GM23248 (cell line): Measurements from ENCODE around the gene SOX13. TPM values are rescaled to one million over a fixed set of nuclear protein-coding genes. Genes with fewer than 3 reads are reported as not detected.

Experiments
- DNase-seq: peaks from one replicate; pipeline ENCODE4 v3.0.0-alpha.2; 2015
- H2AFZ ChIP-seq: fragments of 200-600 bp; sonication (generic); 2 replicates; pipeline ENCODE4 v1.6.1; 2016; ENCODE audit warnings: antibody characterized with exemption
- H3F3A ChIP-seq: fragments of 200-600 bp; sonication (generic); 2 replicates; pipeline ENCODE4 v1.6.1; 2016; ENCODE audit warnings: mild to moderate bottlenecking, antibody characterized with exemption, mixed run types; ENCODE audit not compliant: insufficient read depth
- H3K27ac ChIP-seq: fragments of 200-600 bp; sonication (generic); 2 replicates; pipeline ENCODE4 v1.5.1; 2016; ENCODE audit warnings: mild to moderate bottlenecking
- H3K27me3 ChIP-seq: fragments of 200-600 bp; sonication (generic); replicated peaks from 2 replicates; pipeline ENCODE4 v1.6.1; 2016; ENCODE audit warnings: mild to moderate bottlenecking; ENCODE audit not compliant: insufficient read depth
- H3K36me3 ChIP-seq: fragments of 200-600 bp; sonication (generic); 2 replicates; pipeline ENCODE4 v1.6.1; 2016; ENCODE audit warnings: low read depth, mild to moderate bottlenecking
- H3K4me1 ChIP-seq: fragments of 200-600 bp; sonication (generic); 2 replicates; pipeline ENCODE4 v1.6.1; 2016; ENCODE audit warnings: mild to moderate bottlenecking; ENCODE audit not compliant: insufficient read depth
- H3K4me2 ChIP-seq: fragments of 200-600 bp; sonication (generic); one replicate; pipeline ENCODE4 v1.6.1; 2016; ENCODE audit warnings: mild to moderate bottlenecking; ENCODE audit not compliant: unreplicated experiment
- H3K4me3 ChIP-seq: fragments of 200-600 bp; sonication (generic); 2 replicates; pipeline ENCODE4 v1.5.1; 2016; ENCODE audit warnings: mild to moderate bottlenecking
- H3K79me2 ChIP-seq: fragments of 200-600 bp; sonication (generic); 2 replicates; pipeline ENCODE4 v1.6.1; 2016; ENCODE audit warnings: mild to moderate bottlenecking; ENCODE audit not compliant: insufficient read depth
- H3K9ac ChIP-seq: fragments of 200-600 bp; sonication (generic); 2 replicates; pipeline ENCODE4 v1.6.1; 2016; ENCODE audit warnings: mild to moderate bottlenecking
- H3K9me2 ChIP-seq: fragments of 200-600 bp; sonication (generic); 2 replicates; pipeline ENCODE4 v1.6.1; 2016; ENCODE audit warnings: mixed run types, mild to moderate bottlenecking, moderate library complexity; ENCODE audit not compliant: insufficient read depth
- H3K9me3 ChIP-seq: fragments of 200-600 bp; sonication (generic); one replicate; pipeline ENCODE4 v1.6.1; 2017; ENCODE audit warnings: low read depth
- H4K20me1 ChIP-seq: fragments of 200-600 bp; sonication (generic); 2 replicates; pipeline ENCODE4 v1.6.0; 2016; ENCODE audit not compliant: insufficient read depth
- EZH2 ChIP-seq: fragments of 200-600 bp; sonication (generic); IDR thresholded peaks from 2 replicates; pipeline ENCODE4 v1.6.1; 2018; ENCODE audit warnings: antibody characterized with exemption, mild to moderate bottlenecking; ENCODE audit not compliant: insufficient read depth, poor library complexity, severe bottlenecking
- EZH2phosphoT487 ChIP-seq: fragments of 200-600 bp; sonication (generic); IDR thresholded peaks from 2 replicates; pipeline ENCODE4 v1.6.1; 2018; ENCODE audit warnings: antibody characterized with exemption, moderate library complexity, mild to moderate bottlenecking, low read depth; ENCODE audit not compliant: insufficient read depth
- WGBS, 2 experiments: methylation state at CpG; one replicate each; pipeline ENCODE4 v1.1.6; 2015 to 2017; ENCODE audit warnings: low lambda C conversion rate in 2 of 2, low coverage in 1 of 2; ENCODE audit errors: missing lambda C conversion rate in 2 of 2; 5-methylcytosine and 5-hydroxymethylcytosine counted together
- in situ Hi-C: fragments of 300-500 bp; cut with MboI; formaldehyde crosslinking; loops from 2 replicates; pipeline ENCODE4 v1.15.0; 2020
- polyA plus RNA-seq: library from polyadenylated mRNA; unstranded; fragments of >200 nt; fragmentation: Nextera tagmentation; extraction: Ambion mirVana; gene quantifications from 2 replicates; pipeline ENCODE4 v1.2.1, GENCODE V29; 2016
- total RNA-seq: library from RNA; depleted of rRNA; stranded (reverse); fragments of >200 nt; shearing (Covaris generic); gene quantifications from 2 replicates; pipeline ENCODE4 v1.2.3, GENCODE V29; 2014

Gene SOX13
- total and polyA plus RNA-seq, 2 experiments from 2014 or later = 3.0 to 5.5 TPM

GRCh38 chr1:204105131-204105515, 32.2 kb downstream of the SOX13 start:
- Histone ChIP-seq H4K20me1 (no peaks in the 10 kb centered on the region), H3K4me1 (peaks cover 23% of the 10 kb centered on the region), H3K27ac (no peak overlapping the region), H3K9me3 (no peaks in the 10 kb centered on the region), H3F3A (peaks cover 7% of the 10 kb centered on the region; the same call in 1 of the 2 replicates), H3K79me2 (peaks cover 69% of the 10 kb centered on the region), H3K4me3 (no peak overlapping the region), H3K4me2 (peak overlapping the region; percentile 20), H2AFZ (no peak overlapping the region), H3K36me3 (no peaks in the 10 kb centered on the region), H3K27me3 (no peaks in the 10 kb centered on the region), H3K9me2 (no peaks in the 10 kb centered on the region), H3K9ac (no peak overlapping the region)
- in situ Hi-C loops = no loop called here
- TF ChIP-seq EZH2phosphoT487 = no peak
- TF ChIP-seq EZH2 = no peak
- WGBS, 2 experiments = 96 to 100% methylated on average over 6 of the region's 6 CpGs
- DNase-seq = no peak

- H3K4me3 ChIP-seq = no peak overlapping the region
- H3K4me1 ChIP-seq = peaks cover 23% of the 10 kb centered on the region
- H3K79me2 ChIP-seq = peaks cover 61% of the 10 kb centered on the region
- H3K27me3 ChIP-seq = no peaks in the 10 kb centered on the region
- H3K36me3 ChIP-seq = no peaks in the 10 kb centered on the region
- no peak for DNase-seq
- H3K4me2 ChIP-seq = no peak overlapping the region
- in situ Hi-C loops = no loop called here
- peaks cover 7% of the 10 kb centered on the region; the same call in 1 of the 2 replicates for H3F3A ChIP-seq
- no peak for TF ChIP-seq EZH2phosphoT487
- TF ChIP-seq EZH2 = no peak
- H3K9ac ChIP-seq = no peak overlapping the region
- no peaks in the 10 kb centered on the region for H3K9me3 ChIP-seq
- no peak overlapping the region for H3K27ac ChIP-seq
- 91 to 100% methylated on average over 1 of the region's 1 CpG for WGBS, 2 experiments
- H2AFZ ChIP-seq = no peak overlapping the region
- H4K20me1 ChIP-seq = no peaks in the 10 kb centered on the region
- H3K9me2 ChIP-seq = no peaks in the 10 kb centered on the region
These were observed 33.9 kb downstream of the SOX13 start for GRCh38 chr1:204106825-204107224.

- H3K4me3 ChIP-seq = no peak overlapping the region
- in situ Hi-C loops = no loop called here
- H3F3A ChIP-seq = peaks cover 4% of the 10 kb centered on the region; the same call in 1 of the 2 replicates
- H3K79me2 ChIP-seq = peaks cover 55% of the 10 kb centered on the region
- no peaks in the 10 kb centered on the region for H3K27me3 ChIP-seq
- H3K27ac ChIP-seq = no peak overlapping the region
- H2AFZ ChIP-seq = no peak overlapping the region
- 95 to 98% methylated on average over 2 of the region's 2 CpGs for WGBS, 2 experiments
- no peaks in the 10 kb centered on the region for H3K36me3 ChIP-seq
- H3K9me2 ChIP-seq = no peaks in the 10 kb centered on the region
- TF ChIP-seq EZH2 = no peak
- TF ChIP-seq EZH2phosphoT487 = no peak
- H3K4me2 ChIP-seq = no peak overlapping the region
- no peaks in the 10 kb centered on the region for H3K9me3 ChIP-seq
- peaks cover 20% of the 10 kb centered on the region for H3K4me1 ChIP-seq
- no peak for DNase-seq
- H4K20me1 ChIP-seq = no peaks in the 10 kb centered on the region
- no peak overlapping the region for H3K9ac ChIP-seq
These were observed 35.0 kb downstream of the SOX13 start for GRCh38 chr1:204107892-204108291.

- Histone ChIP-seq H3K27me3 (no peaks in the 10 kb centered on the region), H3K9me2 (no peaks in the 10 kb centered on the region), H3F3A (no peaks in the 10 kb centered on the region), H3K36me3 (no peaks in the 10 kb centered on the region), H3K27ac (no peak overlapping the region), H3K4me2 (no peak overlapping the region), H3K79me2 (peaks cover 50% of the 10 kb centered on the region), H2AFZ (no peak overlapping the region), H4K20me1 (no peaks in the 10 kb centered on the region), H3K4me3 (no peak overlapping the region), H3K9me3 (no peaks in the 10 kb centered on the region), H3K9ac (no peak overlapping the region), H3K4me1 (peaks cover 17% of the 10 kb centered on the region)
- DNase-seq = no peak
- 72 to 76% methylated on average over 21 of the region's 21 CpGs for WGBS, 2 experiments
- in situ Hi-C loops = no loop called here
- TF ChIP-seq EZH2 (no peak), EZH2phosphoT487 (no peak)
These were observed 35.6 kb downstream of the SOX13 start for GRCh38 chr1:204108312-204109141.
